ENCODE results near the gene PARD3B.

Gene PARD3B

GRCh38 chr2:204667990-204668389, 122.7 kb downstream of the PARD3B start:
- no peak for ATAC-seq (replicated peaks)
- Mint-ChIP-seq H3K4me3 (no peak overlapping the region), H3K27ac (no peak overlapping the region), H3K36me3 (no peaks in the 10 kb centered on the region), H3K9me3 (no peaks in the 10 kb centered on the region), H3K27me3 (no peaks in the 10 kb centered on the region), H3K4me1 (no peaks in the 10 kb centered on the region)
- no peak for DNase-seq

- ATAC-seq (replicated peaks) = no peak
- Mint-ChIP-seq H3K4me3 (no peak overlapping the region), H3K36me3 (no peaks in the 10 kb centered on the region), H3K4me1 (no peaks in the 10 kb centered on the region), H3K27ac (no peak overlapping the region), H3K27me3 (no peaks in the 10 kb centered on the region), H3K9me3 (no peaks in the 10 kb centered on the region)
- no peak for DNase-seq
Observed at GRCh38 chr2:204669382-204669781, 124.1 kb downstream of the PARD3B start.

- H3K9me3 Mint-ChIP-seq = no peaks in the 10 kb centered on the region
- H3K27ac Mint-ChIP-seq = no peak overlapping the region
- no peaks in the 10 kb centered on the region for H3K36me3 Mint-ChIP-seq
- ATAC-seq (replicated peaks) (no peak), DNase-seq (no peak)
- no peaks in the 10 kb centered on the region for H3K27me3 Mint-ChIP-seq
- H3K4me3 Mint-ChIP-seq = no peak overlapping the region
- H3K4me1 Mint-ChIP-seq = no peaks in the 10 kb centered on the region
Observed at GRCh38 chr2:204670124-204670523, 124.8 kb downstream of the PARD3B start.

- no peak for ATAC-seq (replicated peaks)
- H3K27me3 Mint-ChIP-seq = no peaks in the 10 kb centered on the region
- DNase-seq = no peak
Observed at GRCh38 chr2:204670756-204671155, 125.5 kb downstream of the PARD3B start.

GRCh38 chr2:204672772-204673171, 127.5 kb downstream of the PARD3B start:
- H3K27me3 Mint-ChIP-seq = no peaks in the 10 kb centered on the region
- no peaks in the 10 kb centered on the region for H3K4me1 Mint-ChIP-seq
- no peak overlapping the region for H3K4me3 Mint-ChIP-seq
- no peaks in the 10 kb centered on the region for H3K36me3 Mint-ChIP-seq
- no peaks in the 10 kb centered on the region for H3K9me3 Mint-ChIP-seq
- ATAC-seq (replicated peaks) (no peak), DNase-seq (no peak)
- no peak overlapping the region for H3K27ac Mint-ChIP-seq

More at GRCh38 chr2:204670756-204671155, 125.5 kb downstream of the PARD3B start:
- Mint-ChIP-seq H3K27ac (no peak overlapping the region), H3K9me3 (no peaks in the 10 kb centered on the region), H3K4me3 (no peak overlapping the region), H3K4me1 (no peaks in the 10 kb centered on the region), H3K36me3 (no peaks in the 10 kb centered on the region)

- Mint-ChIP-seq H3K4me1 (no peaks in the 10 kb centered on the region), H3K27me3 (no peaks in the 10 kb centered on the region), H3K9me3 (peaks cover 0 to 1% of the 10 kb centered on the region in 2 donors), H3K36me3 (no peaks in the 10 kb centered on the region), H3K27ac (no peak overlapping the region), H3K4me3 (no peak overlapping the region)
- no peak for ATAC-seq (replicated peaks)
- no peak for DNase-seq
Observed at GRCh38 chr2:204673877-204674276, 128.6 kb downstream of the PARD3B start.

- no peak for ATAC-seq (replicated peaks)
- no peak for DNase-seq
- no peaks in the 10 kb centered on the region for H3K27me3 Mint-ChIP-seq
- H3K27ac Mint-ChIP-seq = no peak overlapping the region
- H3K4me1 Mint-ChIP-seq = no peaks in the 10 kb centered on the region
- H3K36me3 Mint-ChIP-seq = no peaks in the 10 kb centered on the region
- H3K4me3 Mint-ChIP-seq = no peak overlapping the region
- H3K9me3 Mint-ChIP-seq = peaks cover 0 to 2% of the 10 kb centered on the region in 2 donors
Observed at GRCh38 chr2:204678031-204678430, 132.8 kb downstream of the PARD3B start.

- no peaks in the 10 kb centered on the region for H3K27me3 Mint-ChIP-seq
- H3K27ac Mint-ChIP-seq = no peak overlapping the region
- ATAC-seq (replicated peaks) = no peak
Observed at GRCh38 chr2:204680576-204680975, 135.3 kb downstream of the PARD3B start.

GRCh38 chr2:204681412-204681811, 136.1 kb downstream of the PARD3B start:
- Mint-ChIP-seq H3K9me3 (peaks cover 0 to 2% of the 10 kb centered on the region in 2 donors), H3K4me1 (no peaks in the 10 kb centered on the region), H3K27ac (no peak overlapping the region), H3K4me3 (no peak overlapping the region), H3K27me3 (no peaks in the 10 kb centered on the region), H3K36me3 (no peaks in the 10 kb centered on the region)
- DNase-seq = no peak
- ATAC-seq (replicated peaks) = no peak

More at GRCh38 chr2:204680576-204680975, 135.3 kb downstream of the PARD3B start:
- Mint-ChIP-seq H3K36me3 (no peaks in the 10 kb centered on the region), H3K4me3 (no peak overlapping the region), H3K4me1 (no peaks in the 10 kb centered on the region), H3K9me3 (peaks cover 0 to 2% of the 10 kb centered on the region in 2 donors)
- DNase-seq = no peak

- H3K4me1 Mint-ChIP-seq = no peaks in the 10 kb centered on the region
- H3K4me3 Mint-ChIP-seq = no peak overlapping the region
- peaks cover 0 to 2% of the 10 kb centered on the region in 2 donors for H3K9me3 Mint-ChIP-seq
- H3K27me3 Mint-ChIP-seq = no peaks in the 10 kb centered on the region
- no peak for ATAC-seq (replicated peaks)
- H3K27ac Mint-ChIP-seq = no peak overlapping the region
- H3K36me3 Mint-ChIP-seq = no peaks in the 10 kb centered on the region
- DNase-seq = no peak
Observed at GRCh38 chr2:204683384-204683783, 138.1 kb downstream of the PARD3B start.

- Mint-ChIP-seq H3K27me3 (no peaks in the 10 kb centered on the region), H3K9me3 (no peaks in the 10 kb centered on the region), H3K27ac (no peak overlapping the region), H3K4me3 (no peak overlapping the region), H3K4me1 (no peaks in the 10 kb centered on the region), H3K36me3 (no peaks in the 10 kb centered on the region)
- ATAC-seq (replicated peaks) (no peak), DNase-seq (no peak)
Observed at GRCh38 chr2:204686406-204686805, 141.1 kb downstream of the PARD3B start.

- no peaks in the 10 kb centered on the region for H3K9me3 Mint-ChIP-seq
Observed at GRCh38 chr2:204687776-204688175, 142.5 kb downstream of the PARD3B start.

GRCh38 chr2:204691911-204692510, 146.7 kb downstream of the PARD3B start:
- Mint-ChIP-seq H3K9me3 (no peaks in the 10 kb centered on the region), H3K4me3 (no peak overlapping the region), H3K27me3 (no peaks in the 10 kb centered on the region), H3K36me3 (no peaks in the 10 kb centered on the region), H3K27ac (no peak overlapping the region), H3K4me1 (no peaks in the 10 kb centered on the region)
- DNase-seq (no peak), ATAC-seq (replicated peaks) (peak; percentile 52 to 63)

More at GRCh38 chr2:204687776-204688175, 142.5 kb downstream of the PARD3B start:
- no peak for ATAC-seq (replicated peaks)
- no peak overlapping the region for H3K4me3 Mint-ChIP-seq
- no peaks in the 10 kb centered on the region for H3K36me3 Mint-ChIP-seq
- no peaks in the 10 kb centered on the region for H3K27me3 Mint-ChIP-seq
- DNase-seq = no peak
- no peak overlapping the region for H3K27ac Mint-ChIP-seq
- no peaks in the 10 kb centered on the region for H3K4me1 Mint-ChIP-seq

GRCh38 chr2:204692790-204693189, 147.5 kb downstream of the PARD3B start:
- DNase-seq (no peak), ATAC-seq (replicated peaks) (no peak)
- Mint-ChIP-seq H3K36me3 (no peaks in the 10 kb centered on the region), H3K27ac (no peak overlapping the region), H3K9me3 (no peaks in the 10 kb centered on the region), H3K27me3 (no peaks in the 10 kb centered on the region), H3K4me1 (no peaks in the 10 kb centered on the region), H3K4me3 (no peak overlapping the region)

GRCh38 chr2:204693262-204693661, 148.0 kb downstream of the PARD3B start:
- no peaks in the 10 kb centered on the region for H3K27me3 Mint-ChIP-seq
- no peak overlapping the region for H3K4me3 Mint-ChIP-seq
- no peak for ATAC-seq (replicated peaks)
- DNase-seq = no peak
- H3K4me1 Mint-ChIP-seq = no peaks in the 10 kb centered on the region
- H3K36me3 Mint-ChIP-seq = no peaks in the 10 kb centered on the region
- H3K9me3 Mint-ChIP-seq = no peaks in the 10 kb centered on the region
- no peak overlapping the region for H3K27ac Mint-ChIP-seq

- Mint-ChIP-seq H3K27me3 (no peaks in the 10 kb centered on the region), H3K4me3 (no peak overlapping the region), H3K27ac (no peak overlapping the region), H3K36me3 (no peaks in the 10 kb centered on the region), H3K4me1 (no peaks in the 10 kb centered on the region), H3K9me3 (no peaks in the 10 kb centered on the region)
- ATAC-seq (replicated peaks) (no peak), DNase-seq (no peak)
Observed at GRCh38 chr2:204695506-204695905, 150.2 kb downstream of the PARD3B start.

Measured in stimulated activated naive B cell treated with anti-CD40 and anti-IgM and Interleukin-4, amounts not matched to agents 10 μg/mL and 1 μg/mL and 100 μg/mL, for 72 hours (primary cell).